H9 (cell line): ENCODE measurements around the gene GFI1B. TPM values are rescaled to one million over a fixed set of nuclear protein-coding genes. Genes with fewer than 3 reads are reported as not detected.

Experiments
- DNase-seq: peaks from one replicate; pipeline ENCODE4 v3.0.0-alpha.2; 2017
- H2AFZ ChIP-seq: one replicate; pipeline ENCODE4 v1.6.1; 2013; ENCODE audit warnings: mild to moderate bottlenecking, low read length, control low read depth, moderate library complexity
- H2AK5ac ChIP-seq: 2 replicates; pipeline ENCODE4 v1.6.1; 2013; ENCODE audit warnings: low read length, control low read depth, mixed read lengths; ENCODE audit not compliant: insufficient read length
- H2BK120ac ChIP-seq: one replicate; pipeline ENCODE4 v1.6.1; 2013; ENCODE audit warnings: low read depth, mild to moderate bottlenecking, low read length, control low read depth, inconsistent platforms; ENCODE audit not compliant: poor library complexity, severe bottlenecking
- H2BK12ac ChIP-seq: 2 replicates; pipeline ENCODE4 v1.6.1; 2013; ENCODE audit warnings: low read length, control low read depth, mixed read lengths, low read depth; ENCODE audit not compliant: insufficient read length
- H2BK15ac ChIP-seq: 2 replicates; pipeline ENCODE4 v1.6.1; 2013; ENCODE audit warnings: low read depth, low read length, control low read depth
- H2BK20ac ChIP-seq: one replicate; pipeline ENCODE4 v1.6.1; 2013; ENCODE audit warnings: low read depth, mild to moderate bottlenecking, low read length, control low read depth, inconsistent platforms; ENCODE audit not compliant: poor library complexity, severe bottlenecking
- H2BK5ac ChIP-seq: 2 replicates; pipeline ENCODE4 v1.6.1; 2013; ENCODE audit warnings: low read length, control low read depth, mixed read lengths; ENCODE audit not compliant: insufficient read length
- H3K14ac ChIP-seq: 2 replicates; pipeline ENCODE4 v1.6.1; 2013; ENCODE audit warnings: low read length, control low read depth; ENCODE audit not compliant: insufficient read depth
- H3K18ac ChIP-seq: 2 replicates; pipeline ENCODE4 v1.6.1; 2013; ENCODE audit warnings: low read depth, mild to moderate bottlenecking, mixed read lengths, low read length, control low read depth; ENCODE audit not compliant: insufficient read length
- H3K23ac ChIP-seq: 2 replicates; pipeline ENCODE4 v1.6.1; 2013; ENCODE audit warnings: low read length, control low read depth, mixed read lengths, low read depth; ENCODE audit not compliant: insufficient read length
- H3K23me2 ChIP-seq: 2 replicates; pipeline ENCODE4 v1.6.1; 2013; ENCODE audit warnings: low read depth, mild to moderate bottlenecking, mixed read lengths, low read length, control low read depth; ENCODE audit not compliant: insufficient read length, poor library complexity, severe bottlenecking
- H3K27ac ChIP-seq: 2 replicates; pipeline ENCODE4 v1.5.1; 2013; ENCODE audit warnings: low read length, control low read depth, mixed read lengths, low read depth; ENCODE audit not compliant: insufficient read length
- H3K27me3 ChIP-seq: 2 replicates; pipeline ENCODE4 v1.6.1; 2013; ENCODE audit warnings: low read length, control low read depth, inconsistent platforms; ENCODE audit not compliant: insufficient read depth
- H3K4ac ChIP-seq: 2 replicates; pipeline ENCODE4 v1.6.1; 2013; ENCODE audit warnings: low read depth, mild to moderate bottlenecking, control low read depth, inconsistent platforms, low read length, moderate library complexity
- H3K4me1 ChIP-seq: 2 replicates; pipeline ENCODE4 v1.6.1; 2013; ENCODE audit warnings: low read length, control low read depth, inconsistent platforms; ENCODE audit not compliant: insufficient read depth
- H3K4me2 ChIP-seq: 2 replicates; pipeline ENCODE4 v1.6.1; 2013; ENCODE audit warnings: low read length, control low read depth, mixed read lengths; ENCODE audit not compliant: insufficient read length, insufficient read depth
- H3K56ac ChIP-seq: 2 replicates; pipeline ENCODE4 v1.6.1; 2013; ENCODE audit warnings: low read depth, mild to moderate bottlenecking, mixed read lengths, low read length, control low read depth; ENCODE audit not compliant: insufficient read length
- H3K79me1 ChIP-seq: 2 replicates; pipeline ENCODE4 v1.6.1; 2013; ENCODE audit warnings: low read depth, mild to moderate bottlenecking, moderate library complexity, low read length, control low read depth, inconsistent platforms; ENCODE audit not compliant: insufficient read depth, poor library complexity, severe bottlenecking
- H3K79me2 ChIP-seq: 2 replicates; pipeline ENCODE4 v1.6.1; 2013; ENCODE audit warnings: low read length, control low read depth, inconsistent platforms; ENCODE audit not compliant: insufficient read depth
- H3K9ac ChIP-seq: 2 replicates; pipeline ENCODE4 v1.6.1; 2013; ENCODE audit warnings: low read length, control low read depth, mixed read lengths; ENCODE audit not compliant: insufficient read length; ENCODE audit errors: extremely low read depth
- H3K9me3 ChIP-seq: one replicate; pipeline ENCODE4 v1.6.1; 2013; ENCODE audit warnings: low read depth, low read length, inconsistent platforms; ENCODE audit not compliant: control insufficient read depth
- H3T11ph ChIP-seq: one replicate; pipeline ENCODE4 v1.6.1; 2013; ENCODE audit warnings: mild to moderate bottlenecking, low read length, control low read depth, inconsistent platforms
- H4K20me1 ChIP-seq: one replicate; pipeline ENCODE4 v1.6.1; 2013; ENCODE audit not compliant: control insufficient read depth, insufficient read length, insufficient read depth
- H4K5ac ChIP-seq: 2 replicates; pipeline ENCODE4 v1.6.1; 2013; ENCODE audit warnings: low read depth, mild to moderate bottlenecking, mixed read lengths, low read length, control low read depth; ENCODE audit not compliant: insufficient read length
- H4K8ac ChIP-seq: replicated peaks from 2 replicates; pipeline ENCODE4 v1.6.1; 2013; ENCODE audit warnings: low read length, control low read depth, mixed read lengths, low read depth; ENCODE audit not compliant: insufficient read length
- H4K91ac ChIP-seq: 2 replicates; pipeline ENCODE4 v1.6.1; 2013; ENCODE audit warnings: low read depth, mild to moderate bottlenecking, moderate library complexity, mixed read lengths, low read length, control low read depth; ENCODE audit not compliant: insufficient read length
- H3K27ac Mint-ChIP-seq, 3 experiments: 2 replicates in 2 of 3; 3 replicates in 1 of 3; pipeline ENCODE4 v1.8.0; 2020 to 2021; ENCODE audit warnings: mixed read lengths in 3 of 3, mild to moderate bottlenecking in 1 of 3, moderate library complexity in 1 of 3
- H3K27me3 Mint-ChIP-seq: 2 replicates; pipeline ENCODE4 v1.8.0; 2021; ENCODE audit warnings: low read depth, mild to moderate bottlenecking, moderate library complexity, mixed read lengths
- H3K36me3 Mint-ChIP-seq, 3 experiments: 2 replicates in 2 of 3; 3 replicates in 1 of 3; pipeline ENCODE4 v1.8.0; 2020 to 2021; ENCODE audit warnings: low read depth in 3 of 3, mixed read lengths in 3 of 3; ENCODE audit not compliant: insufficient read depth in 1 of 3
- H3K4me1 Mint-ChIP-seq, 2 experiments: 2 replicates each; pipeline ENCODE4 v1.8.0; 2020; ENCODE audit warnings: mixed read lengths in 2 of 2
- H3K4me3 Mint-ChIP-seq, 2 experiments: 2 replicates in 1 of 2; 3 replicates in 1 of 2; pipeline ENCODE4 v1.8.0; 2020 to 2021; ENCODE audit warnings: mild to moderate bottlenecking in 2 of 2, mixed read lengths in 2 of 2, moderate library complexity in 1 of 2
- H3K9me3 Mint-ChIP-seq, 2 experiments: 2 replicates in 1 of 2; 3 replicates in 1 of 2; pipeline ENCODE4 v1.8.0; 2020; ENCODE audit warnings: mild to moderate bottlenecking in 2 of 2, mixed read lengths in 2 of 2, moderate library complexity in 1 of 2
- CTCF ChIP-seq: fragments of 200-600 bp; sonication (generic); conservative IDR thresholded peaks from 3 replicates; pipeline ENCODE4 v1.8.0; 2021; ENCODE audit warnings: antibody characterized with exemption, mild to moderate bottlenecking
- WGBS: extraction: QIAGEN DNeasy Blood & Tissue Kit; methylation state at CpG from one replicate; pipeline ENCODE4 v1.1.7; 2013; ENCODE audit warnings: missing lambda C conversion rate, low lambda C conversion rate, mixed read lengths; ENCODE audit not compliant: insufficient read length; ENCODE audit errors: extremely low coverage; 5-methylcytosine and 5-hydroxymethylcytosine counted together
- total RNA-seq: library from RNA; stranded (reverse); gene quantifications from 2 replicates; pipeline ENCODE4 v1.2.1, GENCODE V29; 2021

The GFI1B gene
- total RNA-seq, 1 experiment from 2014 or later, result not detected

- H3K23ac ChIP-seq, result no peak overlapping the region
- H2AK5ac ChIP-seq, result no peak overlapping the region
- no peak overlapping the region for H2BK15ac ChIP-seq
- no peak overlapping the region for H4K5ac ChIP-seq
- no peak overlapping the region for H3K18ac ChIP-seq
- no peak overlapping the region for H3T11ph ChIP-seq
- Mint-ChIP-seq H3K27ac (no peak overlapping the region), H3K27me3 (peaks cover 61% of the 10 kb centered on the region), H3K4me1 (peaks cover 16 to 21% of the 10 kb centered on the region in 2 experiments), H3K9me3 (peaks cover 0 to 6% of the 10 kb centered on the region in 2 experiments; a peak in 4 of 5 replicates), H3K4me3 (no peak overlapping the region), H3K36me3 (no peaks in the 10 kb centered on the region)
- no peak for DNase-seq
- no peak overlapping the region for H2BK20ac ChIP-seq
- no peaks in the 10 kb centered on the region for H3K27me3 ChIP-seq
- H3K79me2 ChIP-seq, result no peaks in the 10 kb centered on the region
- no peak overlapping the region for H3K14ac ChIP-seq
- H4K20me1 ChIP-seq, result no peaks in the 10 kb centered on the region
- no peak for TF ChIP-seq CTCF
- H4K91ac ChIP-seq, result no peak overlapping the region
- no peak overlapping the region for H2BK5ac ChIP-seq
- no CpG with 5 or more reads among the region's 14 CpGs for WGBS
- no peaks in the 10 kb centered on the region for H3K23me2 ChIP-seq
- H3K4me1 ChIP-seq, result peaks cover 3% of the 10 kb centered on the region; the same call in 1 of the 2 replicates
- H3K9me3 ChIP-seq, result no peaks in the 10 kb centered on the region
- no peak overlapping the region for H3K4me2 ChIP-seq
- no peak overlapping the region for H2BK120ac ChIP-seq
- H3K56ac ChIP-seq, result no peak overlapping the region
- no peak overlapping the region for H3K9ac ChIP-seq
- no peak overlapping the region for H2AFZ ChIP-seq
- H3K79me1 ChIP-seq, result no peaks in the 10 kb centered on the region
- H4K8ac ChIP-seq, result no peak overlapping the region
- H3K27ac ChIP-seq, result no peak overlapping the region
- no peak overlapping the region for H3K4ac ChIP-seq
- no peak overlapping the region for H2BK12ac ChIP-seq
Measured at GRCh38 chr9:132993511-132993939, 15.0 kb downstream of the GFI1B start.
